HCT116 (cell line): ENCODE measurements around the gene BTBD9. TPM values are rescaled to one million over a fixed set of nuclear protein-coding genes. Genes with fewer than 3 reads are reported as not detected.

Source experiments
- ATAC-seq: fragments of 200-7000 bp; cut with Tn5 transposase; 2 replicates; pipeline ENCODE4 v1.9.1; 2020; ENCODE audit warnings: mild to moderate bottlenecking, moderate library complexity
- BruUV-seq: library from RNA; stranded (reverse); fragments of 400-500 nt; replicated peaks from 2 replicates; lab custom pipeline; 2021; lab: Mats Ljungman, UMichigan
- CTCF ChIA-PET: fragments of 300-600 bp; sonication (Branson Sonifier 250); formaldehyde crosslinking; loops from one replicate; lab custom pipeline; 2021; ENCODE audit warnings: antibody characterized with exemption; lab: Charles Lee
- POLR2A ChIA-PET: fragments of 300-600, 350-600 bp; sonication (Branson Sonifier 250); formaldehyde crosslinking; loops from one replicate; lab custom pipeline; 2021; ENCODE audit warnings: antibody characterized with exemption; lab: Charles Lee
- RAD21 ChIA-PET, 2 experiments: fragments of 300-600 bp; sonication (Branson Sonifier 250); formaldehyde crosslinking; loops; one replicate each; lab custom pipeline; 2023; ENCODE audit warnings: low total read pairs in 2 of 2; ENCODE audit not compliant: uncharacterized antibody in 2 of 2, unreplicated experiment in 2 of 2, low non-redundant PET in 1 of 2; lab: Charles Lee
- DNase-seq: peaks from one replicate; pipeline ENCODE4 v3.0.0-alpha.2; 2010; ENCODE audit warnings: low read depth, low spot score
- H2AFZ ChIP-seq: fragments of 200-600 bp; shearing (Covaris generic), sonication (generic); 2 replicates; pipeline ENCODE4 v1.6.1; 2017; ENCODE audit warnings: low read depth, mixed run types, mixed read lengths, antibody characterized with exemption, low read length; ENCODE audit not compliant: poor library complexity, severe bottlenecking
- H3K27ac ChIP-seq: 2 replicates; pipeline ENCODE4 v1.5.1; 2012; ENCODE audit warnings: low read depth, low read length
- H3K27me3 ChIP-seq: fragments of 200-600 bp; sonication (generic); 2 replicates; pipeline ENCODE4 v1.6.1; 2016; ENCODE audit warnings: mixed run types, low read length, mixed read lengths; ENCODE audit not compliant: insufficient read depth
- H3K36me3 ChIP-seq, 2 experiments: fragments of 200-500 bp in 1 of 2; fragments of 200-600 bp in 1 of 2; sonication (Bioruptor generic) in 1 of 2; sonication (generic) in 1 of 2; 2 replicates each; pipeline versions ENCODE4 v1.5.1 to v1.6.1; 2014 to 2016; ENCODE audit warnings: low read length in 2 of 2, inconsistent platforms in 1 of 2, mixed read lengths in 1 of 2, mixed run types in 1 of 2; ENCODE audit not compliant: insufficient read depth in 2 of 2, control insufficient read depth in 1 of 2
- H3K4me1 ChIP-seq, 2 experiments: fragments of 200-600 bp in 1 of 2; sonication (generic) in 1 of 2; 2 replicates each; pipeline versions ENCODE4 v1.5.1 to v1.6.1; 2012 to 2017; ENCODE audit warnings: low read length in 2 of 2, inconsistent platforms in 1 of 2, mild to moderate bottlenecking in 1 of 2, mixed read lengths in 1 of 2, mixed run types in 1 of 2, moderate library complexity in 1 of 2; ENCODE audit not compliant: insufficient read depth in 2 of 2, control insufficient read depth in 1 of 2
- H3K4me2 ChIP-seq: fragments of 200-600 bp; sonication (generic); 2 replicates; pipeline ENCODE4 v1.6.1; 2017; ENCODE audit warnings: mixed run types, low read length, mixed read lengths
- H3K4me3 ChIP-seq, 2 experiments: fragments of 200-600 bp in 1 of 2; sonication (generic) in 1 of 2; replicated peaks in 1 of 2; 2 replicates each; pipeline ENCODE4 v1.5.1; 2011 to 2016; ENCODE audit warnings: low read length in 2 of 2, control low read depth in 1 of 2, low read depth in 1 of 2, mild to moderate bottlenecking in 1 of 2, mixed read lengths in 1 of 2, mixed run types in 1 of 2
- H3K79me2 ChIP-seq: fragments of 200-600 bp; sonication (generic); 2 replicates; pipeline ENCODE4 v1.6.1; 2017; ENCODE audit warnings: mild to moderate bottlenecking, mixed run types, low read length, moderate library complexity, mixed read lengths; ENCODE audit not compliant: insufficient read depth
- H3K9ac ChIP-seq: fragments of 200-600 bp; sonication (generic); 2 replicates; pipeline ENCODE4 v1.6.1; 2016; ENCODE audit warnings: low read length, mixed read lengths
- H3K9me2 ChIP-seq: fragments of 200-600 bp; sonication (generic), shearing (Covaris generic); 2 replicates; pipeline ENCODE4 v1.6.1; 2017; ENCODE audit warnings: mixed run types, mild to moderate bottlenecking, moderate library complexity; ENCODE audit not compliant: insufficient read depth
- H3K9me3 ChIP-seq, 2 experiments: fragments of 200-500 bp in 1 of 2; fragments of 200-600 bp in 1 of 2; sonication (Bioruptor generic) in 1 of 2; sonication (generic) in 1 of 2; 2 replicates each; pipeline ENCODE4 v1.6.1; 2014 to 2017; ENCODE audit warnings: low read length in 2 of 2, mixed read lengths in 2 of 2, inconsistent platforms in 1 of 2, low read depth in 1 of 2, mild to moderate bottlenecking in 1 of 2, mixed run types in 1 of 2, moderate library complexity in 1 of 2; ENCODE audit not compliant: control insufficient read depth in 1 of 2, insufficient read depth in 1 of 2
- H4K20me1 ChIP-seq: fragments of 200-600 bp; sonication (generic), shearing (Covaris generic); 2 replicates; pipeline ENCODE4 v1.6.1; 2017; ENCODE audit warnings: mixed run types, mild to moderate bottlenecking, moderate library complexity; ENCODE audit not compliant: insufficient read depth
- CEBPB ChIP-seq: IDR thresholded peaks from 2 replicates; pipeline ENCODE4 v1.6.1; 2012; ENCODE audit warnings: low read depth
- CTCF ChIP-seq, 3 experiments: fragments of 200-600 bp in 1 of 3; sonication (generic) in 1 of 3; IDR thresholded peaks in 2 of 3; conservative IDR thresholded peaks in 1 of 3; 2 replicates each; pipeline ENCODE4 v1.5.1; 2012 to 2017; ENCODE audit warnings: low read depth in 2 of 3, low read length in 2 of 3, antibody characterized with exemption in 1 of 3, borderline replicate concordance in 1 of 3, control low read depth in 1 of 3, mild to moderate bottlenecking in 1 of 3, mixed read lengths in 1 of 3, mixed run types in 1 of 3, moderate library complexity in 1 of 3; ENCODE audit not compliant: insufficient read depth in 1 of 3
- EGR1 ChIP-seq: IDR thresholded peaks from 2 replicates; pipeline ENCODE4 v1.6.1; 2012; ENCODE audit warnings: low read depth
- EZH2 ChIP-seq: fragments of 200-600 bp; sonication (generic); IDR thresholded peaks from 2 replicates; pipeline ENCODE4 v1.6.1; 2017; ENCODE audit warnings: antibody characterized with exemption, mixed run types
- MAX ChIP-seq: IDR thresholded peaks from 2 replicates; pipeline ENCODE4 v1.6.1; 2012
- POLR2A ChIP-seq: IDR thresholded peaks from 2 replicates; pipeline ENCODE4 v1.7.0; 2011; ENCODE audit warnings: borderline replicate concordance; ENCODE audit not compliant: insufficient read depth, insufficient read length; ENCODE audit errors: extremely low read depth
- RAD21 ChIP-seq: IDR thresholded peaks from 2 replicates; pipeline ENCODE4 v1.6.1; 2012; ENCODE audit warnings: low read depth, mild to moderate bottlenecking
- REST ChIP-seq: IDR thresholded peaks from 2 replicates; pipeline ENCODE4 v1.6.1; 2012; ENCODE audit warnings: low read depth
- SIN3A ChIP-seq: IDR thresholded peaks from 2 replicates; pipeline ENCODE4 v1.6.1; 2012; ENCODE audit warnings: low read depth
- TCF7L2 ChIP-seq: IDR thresholded peaks from 2 replicates; pipeline ENCODE4 v1.7.0; 2011; ENCODE audit warnings: borderline replicate concordance, inconsistent platforms; ENCODE audit not compliant: insufficient read depth, insufficient read length; ENCODE audit errors: extremely low read depth
- ZNF274 ChIP-seq: fragments of 200-500 bp; sonication (Bioruptor generic); IDR thresholded peaks from 2 replicates; pipeline ENCODE4 v1.6.1; 2014; ENCODE audit warnings: mild to moderate bottlenecking, low read depth, low read length, inconsistent platforms
- intact Hi-C: fragments of 100-400 bp; cut with micrococcal nuclease; formaldehyde crosslinking; loops from 2 replicates; pipeline ENCODE4 v1.10.0; 2022
- total RNA-seq: library from RNA; stranded (reverse); gene quantifications from one replicate; pipeline ENCODE4 v1.2.1, GENCODE V29; 2021; ENCODE audit not compliant: unreplicated experiment

Gene BTBD9
- total RNA-seq, 1 experiment from 2014 or later: 10.9 TPM

- intact Hi-C loops: no loop called here
- ChIA-PET POLR2A (no interaction called here), RAD21 (interaction anchor here in 1 of 2 experiments (0.9 kb wide), 1 partner anchor 22 kb away, joined by 3 read pairs; no protein-coding TSS in a partner anchor), CTCF (no interaction called here)
- Histone ChIP-seq H3K9me2 (no peaks in the 10 kb centered on the region), H3K9ac (no peak overlapping the region), H3K36me3 (no peaks in the 10 kb centered on the region), H3K27me3 (peaks cover 5% of the 10 kb centered on the region; the same call in 1 of the 2 replicates), H2AFZ (no peak overlapping the region), H3K4me2 (no peak overlapping the region), H3K4me1 (peaks cover 9 to 22% of the 10 kb centered on the region in 2 experiments; a peak in 3 of 4 replicates), H3K79me2 (no peaks in the 10 kb centered on the region), H4K20me1 (no peaks in the 10 kb centered on the region; the same call in 1 of the 2 replicates), H3K4me3 (no peak overlapping the region), H3K27ac (no peak overlapping the region), H3K9me3 (no peaks in the 10 kb centered on the region)
- ATAC-seq (no peak), DNase-seq (no peak)
- no TSS peak for BruUV-seq
- TF ChIP-seq SIN3A: no peak
- peak in 1 of 3 experiments; percentile 23; a peak in 1 of 6 replicates for TF ChIP-seq CTCF (IDR thresholded peaks at IDR 0.05 in 2 of 3, conservative IDR thresholded peaks at IDR 0.05 in 1 of 3; ENCODE audit: borderline replicate concordance in 1 of 3, insufficient read depth in 1 of 3, low read depth in 2 of 3, low read length in 2 of 3)
- peak; percentile 28 for TF ChIP-seq RAD21
- no peak for TF ChIP-seq EZH2
- no peak for TF ChIP-seq ZNF274
- no peak for TF ChIP-seq POLR2A
- TF ChIP-seq CEBPB: no peak
- no peak for TF ChIP-seq REST
- TF ChIP-seq MAX: no peak
- no peak for TF ChIP-seq EGR1
- no peak for TF ChIP-seq TCF7L2
These were observed 360.3 kb downstream of the BTBD9 start for GRCh38 chr6:38279423-38279822.
